Loucy (cell line): ENCODE measurements around the gene ENOX1.

Source experiments
- H2AFZ ChIP-seq: fragments of 200-600 bp; sonication (generic); 2 replicates; pipeline ENCODE4 v1.6.0; 2016; ENCODE audit warnings: antibody characterized with exemption, mild to moderate bottlenecking, low read length, moderate library complexity
- H3F3A ChIP-seq: fragments of 200-600 bp; 2 replicates; pipeline ENCODE4 v1.6.0; 2016; ENCODE audit warnings: antibody characterized with exemption, low read depth, mild to moderate bottlenecking
- H3K27me3 ChIP-seq: fragments of 200-600 bp; sonication (generic); 2 replicates; pipeline ENCODE4 v1.6.1; 2014; ENCODE audit warnings: low read length, mild to moderate bottlenecking; ENCODE audit not compliant: insufficient read depth, poor library complexity, severe bottlenecking
- H3K36me3 ChIP-seq: fragments of 200-600 bp; sonication (generic); 2 replicates; pipeline ENCODE4 v1.6.1; 2016; ENCODE audit warnings: low read length; ENCODE audit not compliant: insufficient read depth
- H3K4me1 ChIP-seq: fragments of 200-600 bp; sonication (generic); 2 replicates; pipeline ENCODE4 v1.5.1; 2014; ENCODE audit warnings: low read length, mild to moderate bottlenecking; ENCODE audit not compliant: insufficient read depth, poor library complexity, severe bottlenecking
- H3K4me2 ChIP-seq: fragments of 200-600 bp; sonication (generic); 2 replicates; pipeline ENCODE4 v1.6.0; 2014; ENCODE audit warnings: antibody characterized with exemption, low read length, low read depth, mild to moderate bottlenecking; ENCODE audit not compliant: poor library complexity, severe bottlenecking
- H3K4me3 ChIP-seq: fragments of 200-600 bp; sonication (generic); 2 replicates; pipeline ENCODE4 v1.5.1; 2014; ENCODE audit warnings: low read length, mild to moderate bottlenecking, mixed read lengths; ENCODE audit not compliant: poor library complexity, severe bottlenecking
- H3K79me2 ChIP-seq: fragments of 200-600 bp; sonication (generic); 2 replicates; pipeline ENCODE4 v1.6.1; 2014; ENCODE audit warnings: low read length; ENCODE audit not compliant: insufficient read depth
- H3K9ac ChIP-seq: fragments of 200-600 bp; sonication (generic); 2 replicates; pipeline ENCODE4 v1.6.0; 2014; ENCODE audit warnings: mild to moderate bottlenecking, low read depth, low read length, moderate library complexity; ENCODE audit not compliant: poor library complexity, severe bottlenecking
- H3K9me2 ChIP-seq: fragments of 200-600 bp; sonication (generic); replicated peaks from 2 replicates; pipeline ENCODE4 v1.6.1; 2016; ENCODE audit warnings: low read depth, low read length, mixed read lengths
- H3K9me3 ChIP-seq: fragments of 200-600 bp; sonication (generic); 2 replicates; pipeline ENCODE4 v1.6.1; 2014; ENCODE audit warnings: mild to moderate bottlenecking, antibody characterized with exemption, low read length, low read depth; ENCODE audit not compliant: insufficient read depth
- H4K20me1 ChIP-seq: fragments of 200-600 bp; sonication (generic); 2 replicates; pipeline ENCODE4 v1.6.0; 2014; ENCODE audit warnings: antibody characterized with exemption, low read length, mild to moderate bottlenecking; ENCODE audit not compliant: insufficient read depth, poor library complexity, severe bottlenecking
- EZH2phosphoT487 ChIP-seq: fragments of 200-600 bp; IDR thresholded peaks from 2 replicates; pipeline ENCODE4 v1.6.1; 2018; ENCODE audit warnings: antibody characterized with exemption, mild to moderate bottlenecking, moderate library complexity, borderline replicate concordance
- TF ChIP-seq, protein P1 (sequence below): fragments of 200-600 bp; sonication (generic); conservative IDR thresholded peaks from 2 replicates; pipeline ENCODE4 v1.5.1; 2014; ENCODE audit warnings: mild to moderate bottlenecking, antibody characterized with exemption, low read length

The ENOX1 gene

DNA sequence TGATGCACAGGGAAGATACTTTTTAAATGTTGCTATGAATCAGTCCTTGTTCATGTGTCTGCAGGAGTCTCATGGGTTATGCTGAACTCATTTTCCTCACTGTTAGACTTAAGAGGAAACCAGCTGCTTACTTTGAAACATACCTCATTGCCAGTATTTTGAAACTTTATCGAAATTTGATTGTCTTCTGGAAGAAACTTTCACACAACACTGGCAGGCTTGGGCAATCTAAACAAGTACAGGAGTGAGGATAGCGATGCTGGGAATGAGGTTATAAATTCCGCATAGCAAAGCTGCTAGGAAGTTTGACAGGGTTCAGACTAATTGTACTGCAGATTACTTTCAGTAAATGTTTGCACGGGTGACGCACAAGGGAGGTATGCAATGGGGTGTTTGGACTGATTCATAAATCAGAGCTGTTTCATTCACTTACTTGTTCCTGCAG, 517.7 kb downstream of the ENOX1 start:
- Histone ChIP-seq H3K9ac (no peak overlapping the region), H3K4me1 (peaks cover 14% of the 10 kb centered on the region), H3K9me2 (no peaks in the 10 kb centered on the region), H3K79me2 (no peaks in the 10 kb centered on the region), H3K4me2 (no peak overlapping the region), H3K27me3 (no peaks in the 10 kb centered on the region), H4K20me1 (no peaks in the 10 kb centered on the region), H3K36me3 (no peaks in the 10 kb centered on the region), H2AFZ (no peak overlapping the region), H3K4me3 (no peak overlapping the region), H3F3A (no peaks in the 10 kb centered on the region), H3K9me3 (no peaks in the 10 kb centered on the region)
- no peak for TF ChIP-seq EZH2phosphoT487
- TF ChIP-seq, protein P1, sequence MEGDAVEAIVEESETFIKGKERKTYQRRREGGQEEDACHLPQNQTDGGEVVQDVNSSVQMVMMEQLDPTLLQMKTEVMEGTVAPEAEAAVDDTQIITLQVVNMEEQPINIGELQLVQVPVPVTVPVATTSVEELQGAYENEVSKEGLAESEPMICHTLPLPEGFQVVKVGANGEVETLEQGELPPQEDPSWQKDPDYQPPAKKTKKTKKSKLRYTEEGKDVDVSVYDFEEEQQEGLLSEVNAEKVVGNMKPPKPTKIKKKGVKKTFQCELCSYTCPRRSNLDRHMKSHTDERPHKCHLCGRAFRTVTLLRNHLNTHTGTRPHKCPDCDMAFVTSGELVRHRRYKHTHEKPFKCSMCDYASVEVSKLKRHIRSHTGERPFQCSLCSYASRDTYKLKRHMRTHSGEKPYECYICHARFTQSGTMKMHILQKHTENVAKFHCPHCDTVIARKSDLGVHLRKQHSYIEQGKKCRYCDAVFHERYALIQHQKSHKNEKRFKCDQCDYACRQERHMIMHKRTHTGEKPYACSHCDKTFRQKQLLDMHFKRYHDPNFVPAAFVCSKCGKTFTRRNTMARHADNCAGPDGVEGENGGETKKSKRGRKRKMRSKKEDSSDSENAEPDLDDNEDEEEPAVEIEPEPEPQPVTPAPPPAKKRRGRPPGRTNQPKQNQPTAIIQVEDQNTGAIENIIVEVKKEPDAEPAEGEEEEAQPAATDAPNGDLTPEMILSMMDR = no peak

- no peak overlapping the region for H3K9ac ChIP-seq
- no peaks in the 10 kb centered on the region for H3F3A ChIP-seq
- no peak overlapping the region for H2AFZ ChIP-seq
- no peaks in the 10 kb centered on the region for H3K27me3 ChIP-seq
- no peak for TF ChIP-seq EZH2phosphoT487
- TF ChIP-seq, protein P1 = no peak
- H4K20me1 ChIP-seq = no peaks in the 10 kb centered on the region
- no peak overlapping the region for H3K4me3 ChIP-seq
- H3K79me2 ChIP-seq = no peaks in the 10 kb centered on the region
- no peak overlapping the region for H3K4me2 ChIP-seq
- no peaks in the 10 kb centered on the region for H3K9me3 ChIP-seq
- peaks cover 18% of the 10 kb centered on the region for H3K4me1 ChIP-seq
- H3K36me3 ChIP-seq = no peaks in the 10 kb centered on the region
- no peaks in the 10 kb centered on the region for H3K9me2 ChIP-seq
Measured at GRCh38 chr13:43268632-43269031, 518.1 kb downstream of the ENOX1 start.

GRCh38 chr13:43267916-43268315, 518.9 kb downstream of the ENOX1 start:
- H3F3A ChIP-seq = no peaks in the 10 kb centered on the region
- no peak overlapping the region for H2AFZ ChIP-seq
- H4K20me1 ChIP-seq = no peaks in the 10 kb centered on the region
- no peaks in the 10 kb centered on the region for H3K9me3 ChIP-seq
- H3K9me2 ChIP-seq = no peaks in the 10 kb centered on the region
- H3K27me3 ChIP-seq = no peaks in the 10 kb centered on the region
- H3K4me1 ChIP-seq = peaks cover 16% of the 10 kb centered on the region
- no peak overlapping the region for H3K9ac ChIP-seq
- TF ChIP-seq, protein P1 = no peak
- TF ChIP-seq EZH2phosphoT487 = no peak
- H3K4me2 ChIP-seq = no peak overlapping the region
- no peaks in the 10 kb centered on the region for H3K36me3 ChIP-seq
- no peaks in the 10 kb centered on the region for H3K79me2 ChIP-seq
- no peak overlapping the region for H3K4me3 ChIP-seq
